ENCODE measurements around the gene TENT4A.

DNA sequence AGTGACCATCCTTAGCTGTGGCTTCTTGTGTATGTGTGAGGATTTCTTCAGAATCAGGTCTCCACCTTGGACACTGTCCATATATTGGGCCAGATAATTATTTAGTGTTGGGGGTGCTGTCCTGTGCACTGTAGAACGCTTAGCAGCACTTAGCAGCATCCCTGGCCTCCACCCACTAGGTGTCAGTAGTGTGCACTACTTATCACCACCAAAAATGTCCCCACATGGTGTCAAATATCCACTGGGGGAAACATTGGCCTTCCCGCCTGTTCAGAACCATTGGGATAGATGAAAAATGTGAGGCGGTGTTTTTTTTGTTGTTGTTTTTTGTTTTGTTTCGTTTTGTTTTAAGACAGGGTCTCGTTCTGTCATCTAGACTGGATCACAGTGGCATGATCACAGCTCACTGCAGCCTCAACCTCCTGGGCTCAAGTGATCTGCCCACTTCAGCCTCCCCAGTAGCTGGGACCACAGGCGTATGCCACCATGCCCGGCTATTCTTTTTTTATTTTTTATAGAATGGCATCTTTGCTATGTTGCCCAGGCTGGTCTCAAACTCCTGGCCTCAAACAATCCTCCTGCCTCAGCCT lies 67.7 kb downstream of the TENT4A start:
- TF ChIP-seq, protein P1, sequence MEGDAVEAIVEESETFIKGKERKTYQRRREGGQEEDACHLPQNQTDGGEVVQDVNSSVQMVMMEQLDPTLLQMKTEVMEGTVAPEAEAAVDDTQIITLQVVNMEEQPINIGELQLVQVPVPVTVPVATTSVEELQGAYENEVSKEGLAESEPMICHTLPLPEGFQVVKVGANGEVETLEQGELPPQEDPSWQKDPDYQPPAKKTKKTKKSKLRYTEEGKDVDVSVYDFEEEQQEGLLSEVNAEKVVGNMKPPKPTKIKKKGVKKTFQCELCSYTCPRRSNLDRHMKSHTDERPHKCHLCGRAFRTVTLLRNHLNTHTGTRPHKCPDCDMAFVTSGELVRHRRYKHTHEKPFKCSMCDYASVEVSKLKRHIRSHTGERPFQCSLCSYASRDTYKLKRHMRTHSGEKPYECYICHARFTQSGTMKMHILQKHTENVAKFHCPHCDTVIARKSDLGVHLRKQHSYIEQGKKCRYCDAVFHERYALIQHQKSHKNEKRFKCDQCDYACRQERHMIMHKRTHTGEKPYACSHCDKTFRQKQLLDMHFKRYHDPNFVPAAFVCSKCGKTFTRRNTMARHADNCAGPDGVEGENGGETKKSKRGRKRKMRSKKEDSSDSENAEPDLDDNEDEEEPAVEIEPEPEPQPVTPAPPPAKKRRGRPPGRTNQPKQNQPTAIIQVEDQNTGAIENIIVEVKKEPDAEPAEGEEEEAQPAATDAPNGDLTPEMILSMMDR (IDR thresholded peaks at IDR 0.05) = no peak
- no peak for TF ChIP-seq POLR2AphosphoS5 (IDR thresholded peaks at IDR 0.05)
